Breast epithelium (tissue), 4 donors: ENCODE measurements around the gene TMEM233. TPM values are rescaled to one million over a fixed set of nuclear protein-coding genes. Genes with fewer than 3 reads are reported as not detected.

Experiments used
- DNase-seq, 2 donors: peaks; one replicate each; pipeline ENCODE4 v3.0.0-alpha.2; 2019; ENCODE audit warnings: low spot score in 2 of 2
- H3K27ac ChIP-seq, 2 donors: fragments of 200-600 bp; sonication (generic) in 1 of 2; one replicate each; pipeline ENCODE4 v1.5.1; 2016 to 2019; ENCODE audit warnings: mild to moderate bottlenecking in 1 of 2
- H3K27me3 ChIP-seq, 2 donors: fragments of 200-600 bp; sonication (generic) in 1 of 2; one replicate each; pipeline versions ENCODE4 v1.5.1 to v1.6.0; 2017 to 2019; ENCODE audit warnings: control low read depth in 1 of 2, mild to moderate bottlenecking in 1 of 2
- H3K36me3 ChIP-seq: fragments of 200-600 bp; one replicate; pipeline ENCODE4 v1.5.1; 2019
- H3K4me1 ChIP-seq, 2 donors: fragments of 200-600 bp; sonication (generic); one replicate each; pipeline ENCODE4 v1.5.1; 2016 to 2019; ENCODE audit warnings: control low read depth in 1 of 2
- H3K4me3 ChIP-seq, 3 donors: fragments of 200-600 bp; sonication (generic); 1 replicate in 2 of 3; 2 replicates in 1 of 3; pipeline ENCODE4 v1.5.1; 2016 to 2019; ENCODE audit warnings: mild to moderate bottlenecking in 3 of 3, moderate library complexity in 2 of 3
- H3K9me3 ChIP-seq, 2 donors: fragments of 200-600 bp; sonication (generic) in 1 of 2; one replicate each; pipeline ENCODE4 v1.5.1; 2016 to 2019; ENCODE audit warnings: control low read depth in 1 of 2
- CTCF ChIP-seq, 3 donors: fragments of 450-650 bp; IDR thresholded peaks; one replicate each; pipeline ENCODE4 v1.5.1; 2016 to 2017; ENCODE audit warnings: antibody characterized with exemption in 3 of 3, mild to moderate bottlenecking in 3 of 3, moderate library complexity in 3 of 3
- POLR2A ChIP-seq: fragments of 450-650 bp; IDR thresholded peaks from one replicate; pipeline ENCODE4 v1.6.1; 2016; ENCODE audit warnings: antibody characterized with exemption, mild to moderate bottlenecking, moderate library complexity
- POLR2AphosphoS5 ChIP-seq, 3 donors: sonication (generic); formaldehyde crosslinking; IDR thresholded peaks; one replicate each; pipeline ENCODE4 v1.6.1; 2017; ENCODE audit warnings: antibody characterized with exemption in 3 of 3
- intact Hi-C: fragments of 100-400 bp; cut with DNase I; formaldehyde crosslinking; loops from one replicate; pipeline ENCODE4 v1.15.1; 2023; ENCODE audit warnings: low total_unique reads
- total RNA-seq, 3 donors: library from RNA; depleted of rRNA; stranded (reverse); fragments of >200 nt; gene quantifications; one replicate each; pipeline ENCODE4 v1.1.0, GENCODE V29; 2016

Gene TMEM233
- total RNA-seq, 3 donors from 2014 or later, result 0.48 TPM; not detected in 2

- Histone ChIP-seq H3K27me3 (no peaks in the 10 kb centered on the region), H3K9me3 (no peaks in the 10 kb centered on the region), H3K27ac (no peak overlapping the region), H3K4me3 (no peak overlapping the region), H3K4me1 (no peaks in the 10 kb centered on the region), H3K36me3 (no peaks in the 10 kb centered on the region)
- intact Hi-C loops, result no loop called here
- DNase-seq, result no peak
- TF ChIP-seq CTCF (IDR thresholded peaks at IDR 0.05) (no peak), POLR2A (no peak), POLR2AphosphoS5 (IDR thresholded peaks at IDR 0.05) (no peak)
Measured at GRCh38 chr12:119627019-119627643, 33.6 kb downstream of the TMEM233 start.

GRCh38 chr12:119627686-119628085 lies 34.1 kb downstream of the TMEM233 start:
- intact Hi-C loops, result no loop called here
- Histone ChIP-seq H3K4me3 (no peak overlapping the region), H3K27me3 (no peaks in the 10 kb centered on the region), H3K9me3 (no peaks in the 10 kb centered on the region), H3K27ac (no peak overlapping the region), H3K36me3 (no peaks in the 10 kb centered on the region), H3K4me1 (no peaks in the 10 kb centered on the region)
- DNase-seq, result no peak
- no peak for TF ChIP-seq POLR2A
- TF ChIP-seq POLR2AphosphoS5 (IDR thresholded peaks at IDR 0.05), result no peak
- TF ChIP-seq CTCF (IDR thresholded peaks at IDR 0.05), result no peak

- Histone ChIP-seq H3K4me1 (no peaks in the 10 kb centered on the region), H3K4me3 (no peak overlapping the region), H3K27ac (no peak overlapping the region), H3K9me3 (no peaks in the 10 kb centered on the region), H3K27me3 (peaks cover 0 to 5% of the 10 kb centered on the region in 2 donors), H3K36me3 (no peaks in the 10 kb centered on the region)
- DNase-seq, result no peak
- intact Hi-C loops, result no loop called here
- no peak for TF ChIP-seq POLR2AphosphoS5 (IDR thresholded peaks at IDR 0.05)
- TF ChIP-seq CTCF (IDR thresholded peaks at IDR 0.05), result no peak
- no peak for TF ChIP-seq POLR2A
Measured at GRCh38 chr12:119630223-119630780, 36.7 kb downstream of the TMEM233 start.

GRCh38 chr12:119630962-119631550 lies 37.5 kb downstream of the TMEM233 start:
- TF ChIP-seq POLR2AphosphoS5 (IDR thresholded peaks at IDR 0.05), result no peak
- TF ChIP-seq CTCF (IDR thresholded peaks at IDR 0.05), result no peak
- no peak for TF ChIP-seq POLR2A
- no peaks in the 10 kb centered on the region for H3K36me3 ChIP-seq
- H3K9me3 ChIP-seq, result no peaks in the 10 kb centered on the region
- intact Hi-C loops, result no loop called here
- no peak for DNase-seq
- H3K4me3 ChIP-seq, result no peak overlapping the region
- H3K4me1 ChIP-seq, result no peaks in the 10 kb centered on the region
- H3K27ac ChIP-seq, result no peak overlapping the region
- peaks cover 0 to 6% of the 10 kb centered on the region in 2 donors for H3K27me3 ChIP-seq

DNA sequence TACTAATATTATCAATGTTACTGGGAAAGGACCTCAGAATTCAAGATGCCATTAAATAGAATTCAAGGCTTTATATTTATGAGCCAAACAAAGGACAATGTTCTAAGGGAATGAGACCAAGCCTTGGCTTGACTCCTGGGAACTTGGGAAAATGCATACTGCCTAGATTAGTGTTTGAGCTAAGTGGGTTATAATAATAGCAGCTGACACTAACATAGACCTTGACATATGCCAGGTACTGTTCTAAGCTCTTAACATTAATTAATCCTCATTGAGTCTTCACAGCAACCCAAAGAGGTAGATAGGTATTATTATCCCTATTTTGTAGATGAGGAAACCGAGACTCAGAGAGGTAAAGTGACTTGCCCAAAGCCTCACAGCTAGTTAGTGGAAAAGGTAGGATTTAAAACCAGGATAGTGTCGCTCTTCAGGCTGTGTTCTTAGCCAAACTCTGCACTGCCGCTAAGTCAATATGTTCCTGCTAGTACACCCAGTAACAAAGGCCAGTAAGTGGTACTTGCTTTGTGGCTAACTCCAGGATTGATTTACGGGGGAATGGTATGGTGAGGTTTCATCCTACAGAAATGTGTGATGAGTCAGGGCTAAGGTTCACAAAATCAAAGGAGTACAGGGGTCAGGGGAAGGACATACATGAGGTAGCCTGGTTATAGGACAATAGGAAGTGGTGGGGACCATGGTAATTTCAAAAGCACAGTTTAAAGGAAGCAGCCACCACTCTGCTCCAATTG lies 38.5 kb downstream of the TMEM233 start:
- H3K4me3 ChIP-seq, result no peak overlapping the region
- no peak for TF ChIP-seq POLR2AphosphoS5 (IDR thresholded peaks at IDR 0.05)
- no peak overlapping the region for H3K27ac ChIP-seq
- intact Hi-C loops, result no loop called here
- H3K4me1 ChIP-seq, result no peaks in the 10 kb centered on the region
- DNase-seq, result no peak
- no peaks in the 10 kb centered on the region for H3K36me3 ChIP-seq
- H3K27me3 ChIP-seq, result peaks cover 0 to 6% of the 10 kb centered on the region in 2 donors
- H3K9me3 ChIP-seq, result no peaks in the 10 kb centered on the region
